GM18951 (cell line): ENCODE data around the gene IFNK.

ENCODE experiments used
- POLR2A ChIP-seq: IDR thresholded peaks from 4 replicates; pipeline ENCODE4 v1.6.1; 2011; ENCODE audit warnings: mild to moderate bottlenecking; ENCODE audit not compliant: insufficient read length, insufficient read depth; ENCODE audit errors: extremely low read depth
- in situ Hi-C: fragments of 300-500 bp; cut with MboI; formaldehyde crosslinking; loops from one replicate; pipeline ENCODE4 v1.12.0; 2022; ENCODE audit warnings: low sequenced_read_pairs, mixed read lengths, inconsistent platforms; ENCODE audit not compliant: unreplicated experiment

IFNK gene

GRCh38 chr9:27520986-27521385, 3.1 kb upstream of the IFNK start:
- no peak for TF ChIP-seq POLR2A
- in situ Hi-C loops = no loop called here

- in situ Hi-C loops = no loop called here
Measured at GRCh38 chr9:27523141-27523540, 949 bp upstream of the IFNK start.

GRCh38 chr9:27527702-27528075, 3.6 kb downstream of the IFNK start:
- no peak for TF ChIP-seq POLR2A
- in situ Hi-C loops = loop anchor here (25.0 kb wide), 1 partner anchor 490 kb away; no protein-coding TSS in a partner anchor

More at GRCh38 chr9:27523141-27523540, 949 bp upstream of the IFNK start:
- no peak for TF ChIP-seq POLR2A

GRCh38 chr9:27528076-27528885, 4.2 kb downstream of the IFNK start:
- TF ChIP-seq POLR2A = no peak
- in situ Hi-C loops = loop anchor here (25.0 kb wide), 1 partner anchor 491 kb away; no protein-coding TSS in a partner anchor

- peak; percentile 43 for TF ChIP-seq POLR2A
- in situ Hi-C loops = loop anchor here (25.0 kb wide), 1 partner anchor 492 kb away; no protein-coding TSS in a partner anchor
Measured at GRCh38 chr9:27528886-27529315, 4.8 kb downstream of the IFNK start.

GRCh38 chr9:27529316-27530278, 5.5 kb downstream of the IFNK start, which contains the start of gene MOB3B:
MOB3B (minus strand) TSS chr9:27529814; CDS start chr9:27455550, 74,264 bp downstream.
- peak; percentile 24 for TF ChIP-seq POLR2A
- in situ Hi-C loops = loop anchor here (25.0 kb wide), 1 partner anchor 492 kb away; no protein-coding TSS in a partner anchor

- TF ChIP-seq POLR2A = no peak
- in situ Hi-C loops = loop anchor here (25.0 kb wide), 1 partner anchor 494 kb away; no protein-coding TSS in a partner anchor
Measured at GRCh38 chr9:27530915-27531755, 7.0 kb downstream of the IFNK start.

GRCh38 chr9:27532046-27532445, 8.0 kb downstream of the IFNK start:
- no peak for TF ChIP-seq POLR2A

GRCh38 chr9:27533311-27533710, 9.2 kb downstream of the IFNK start:
- no peak for TF ChIP-seq POLR2A

More at GRCh38 chr9:27532046-27532445, 8.0 kb downstream of the IFNK start:
- in situ Hi-C loops = loop anchor here (25.0 kb wide), 1 partner anchor 495 kb away; no protein-coding TSS in a partner anchor

GRCh38 chr9:27534131-27534530, 10.0 kb downstream of the IFNK start:
- in situ Hi-C loops = loop anchor here (25.0 kb wide), 1 partner anchor 497 kb away; no protein-coding TSS in a partner anchor
- TF ChIP-seq POLR2A = no peak

More at GRCh38 chr9:27533311-27533710, 9.2 kb downstream of the IFNK start:
- in situ Hi-C loops = loop anchor here (25.0 kb wide), 1 partner anchor 496 kb away; no protein-coding TSS in a partner anchor

GRCh38 chr9:27534658-27535209, 10.6 kb downstream of the IFNK start:
- in situ Hi-C loops = loop anchor here (25.0 kb wide), 1 partner anchor 497 kb away; no protein-coding TSS in a partner anchor
- TF ChIP-seq POLR2A = no peak
